HG03196 (cell line): ENCODE data around the gene COG8.
"Not testable (repeated sequence)": the region's sequence is repeated elsewhere in the genome, so short reads cannot be mapped to it uniquely, and the experiment has no call there.

Experiments
- ATAC-seq: cut with Tn5 transposase; IDR thresholded peaks from one replicate; pipeline ENCODE4 v1.9.1; 2021; ENCODE audit not compliant: unreplicated experiment

COG8 gene

GRCh38 chr16:69294051-69294450, 45.3 kb downstream of the COG8 start:
- no peak for ATAC-seq

- no peak for ATAC-seq
Observed at GRCh38 chr16:69293401-69293800, 46.0 kb downstream of the COG8 start.

GRCh38 chr16:69291657-69292056, 47.7 kb downstream of the COG8 start:
- not testable (repeated sequence) for ATAC-seq

GRCh38 chr16:69286941-69287713, 52.2 kb downstream of the COG8 start:
- no peak for ATAC-seq

- no peak for ATAC-seq
Observed at GRCh38 chr16:69285240-69285639, 54.1 kb downstream of the COG8 start.

- ATAC-seq, result no peak
Observed at GRCh38 chr16:69283851-69284250, 55.5 kb downstream of the COG8 start.

- no peak for ATAC-seq
Observed at GRCh38 chr16:69277413-69277812, 62.0 kb downstream of the COG8 start.
